Stomach (tissue), 4 donors: ENCODE data around the gene SH2D3C.

ENCODE experiments used
- EP300 ChIP-seq: sonication (generic); formaldehyde crosslinking; IDR thresholded peaks from one replicate; pipeline ENCODE4 v1.6.1; 2017; ENCODE audit warnings: antibody characterized with exemption
- POLR2A ChIP-seq, 4 donors: fragments of 450-650 bp; IDR thresholded peaks; one replicate each; pipeline ENCODE4 v1.6.1; 2016; ENCODE audit warnings: antibody characterized with exemption in 4 of 4, control low read depth in 2 of 4, mild to moderate bottlenecking in 1 of 4, moderate library complexity in 1 of 4
- POLR2AphosphoS5 ChIP-seq, 3 donors: sonication (generic); formaldehyde crosslinking; IDR thresholded peaks; one replicate each; pipeline ENCODE4 v1.6.1; 2016; ENCODE audit warnings: antibody characterized with exemption in 3 of 3
- TF ChIP-seq, protein P1 (sequence below), 7 experiments: fragments of 450-650 bp in 4 of 7; fragments of 200-600 bp in 3 of 7; sonication (generic) in 3 of 7; IDR thresholded peaks; one replicate each; pipeline ENCODE4 v1.5.1; 2016 to 2019; ENCODE audit warnings: antibody characterized with exemption in 7 of 7, control low read depth in 2 of 7, mild to moderate bottlenecking in 1 of 7

DNA sequence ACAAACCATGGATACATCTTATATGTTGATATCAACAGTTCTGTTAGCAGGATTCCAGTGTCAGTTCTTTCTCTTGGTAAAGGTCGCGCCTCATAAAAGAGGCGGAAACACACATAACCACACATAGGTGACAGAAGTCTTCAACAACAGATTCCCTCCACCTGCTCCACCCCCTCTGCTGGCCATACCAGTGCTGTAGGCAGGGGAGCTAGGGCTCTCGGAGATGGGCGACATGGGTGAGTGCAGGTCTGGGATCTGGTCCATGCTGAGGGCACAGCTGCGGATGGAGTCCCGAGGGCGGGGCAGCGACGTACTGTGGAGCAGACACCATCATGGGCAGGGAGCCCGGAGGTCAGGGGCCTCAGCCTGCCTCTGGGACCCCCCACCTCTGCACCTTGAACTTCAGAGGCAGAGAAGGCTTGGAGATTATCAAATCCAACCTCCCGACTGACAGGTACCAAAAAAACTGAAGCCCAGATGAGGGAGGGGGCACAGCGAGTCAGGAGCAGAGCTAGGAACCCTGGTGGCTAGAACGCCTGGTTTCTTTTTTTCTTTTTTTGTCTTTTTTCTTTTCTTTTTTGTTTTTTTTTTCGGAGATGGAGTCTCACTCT is 31.4 kb downstream of the SH2D3C start:
- TF ChIP-seq, protein P1, sequence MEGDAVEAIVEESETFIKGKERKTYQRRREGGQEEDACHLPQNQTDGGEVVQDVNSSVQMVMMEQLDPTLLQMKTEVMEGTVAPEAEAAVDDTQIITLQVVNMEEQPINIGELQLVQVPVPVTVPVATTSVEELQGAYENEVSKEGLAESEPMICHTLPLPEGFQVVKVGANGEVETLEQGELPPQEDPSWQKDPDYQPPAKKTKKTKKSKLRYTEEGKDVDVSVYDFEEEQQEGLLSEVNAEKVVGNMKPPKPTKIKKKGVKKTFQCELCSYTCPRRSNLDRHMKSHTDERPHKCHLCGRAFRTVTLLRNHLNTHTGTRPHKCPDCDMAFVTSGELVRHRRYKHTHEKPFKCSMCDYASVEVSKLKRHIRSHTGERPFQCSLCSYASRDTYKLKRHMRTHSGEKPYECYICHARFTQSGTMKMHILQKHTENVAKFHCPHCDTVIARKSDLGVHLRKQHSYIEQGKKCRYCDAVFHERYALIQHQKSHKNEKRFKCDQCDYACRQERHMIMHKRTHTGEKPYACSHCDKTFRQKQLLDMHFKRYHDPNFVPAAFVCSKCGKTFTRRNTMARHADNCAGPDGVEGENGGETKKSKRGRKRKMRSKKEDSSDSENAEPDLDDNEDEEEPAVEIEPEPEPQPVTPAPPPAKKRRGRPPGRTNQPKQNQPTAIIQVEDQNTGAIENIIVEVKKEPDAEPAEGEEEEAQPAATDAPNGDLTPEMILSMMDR (IDR thresholded peaks at IDR 0.05): no peak
- TF ChIP-seq POLR2AphosphoS5 (IDR thresholded peaks at IDR 0.05) (no peak), POLR2A (IDR thresholded peaks at IDR 0.05) (no peak), EP300 (no peak)
